AG04450 (cell line): ENCODE data around the gene RILP. TPM values are rescaled to one million over a fixed set of nuclear protein-coding genes. Genes with fewer than 3 reads are reported as not detected.

Source experiments
- CTCF ChIA-PET: fragments of 300-600, 350-600 bp; formaldehyde crosslinking; extraction: SDS; loops from one replicate; lab custom pipeline; 2022; ENCODE audit warnings: antibody characterized with exemption, inconsistent platforms; lab: Charles Lee
- POLR2A ChIA-PET: fragments of 350-600 bp; formaldehyde crosslinking; extraction: SDS; loops from one replicate; lab custom pipeline; 2021; ENCODE audit warnings: antibody characterized with exemption, inconsistent platforms; lab: Yijun Ruan, JAX
- DNase-seq: peaks from one replicate; pipeline ENCODE4 v3.0.0-alpha.2; 2011; ENCODE audit warnings: low read depth, low spot score
- H3K27ac ChIP-seq: one replicate; pipeline ENCODE4 v1.5.1; 2012; ENCODE audit warnings: low read depth, low read length, control low read depth
- H3K27me3 ChIP-seq: one replicate; pipeline ENCODE4 v1.6.0; 2012; ENCODE audit warnings: low read length; ENCODE audit not compliant: control insufficient read depth, insufficient read depth
- H3K4me3 ChIP-seq: 2 replicates; pipeline ENCODE4 v1.5.1; 2011; ENCODE audit warnings: mild to moderate bottlenecking, low read depth, low read length, control low read depth
- H3K9me3 ChIP-seq: 2 replicates; pipeline ENCODE4 v1.5.1; 2012; ENCODE audit warnings: low read length; ENCODE audit not compliant: control insufficient read depth, insufficient read depth
- CTCF ChIP-seq: IDR thresholded peaks from 2 replicates; pipeline ENCODE4 v1.5.1; 2011; ENCODE audit warnings: low read depth, low read length, control low read depth, inconsistent platforms
- polyA plus RNA-seq: library from polyadenylated mRNA; depleted of rRNA; stranded (reverse); fragments of >200 nt; gene quantifications from 2 replicates; pipeline ENCODE4 v1.2.3, GENCODE V29; 2011

Gene RILP
- polyA plus RNA-seq, 1 experiment, result 5.8 TPM

DNA sequence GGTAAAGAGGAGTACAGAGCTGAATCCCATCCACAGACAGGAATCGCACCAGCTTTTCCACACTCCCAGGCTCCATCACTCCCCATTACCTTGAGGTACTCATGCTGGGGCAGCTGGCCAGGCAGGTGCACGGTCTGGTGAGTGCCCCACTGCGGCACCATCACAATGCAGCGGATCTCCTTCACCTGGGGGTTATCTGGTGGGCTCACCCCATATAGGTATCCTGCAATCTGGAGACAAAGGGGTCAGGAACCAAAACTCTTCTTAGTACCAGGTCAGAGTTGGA is 1.8 kb upstream of the RILP start:
- H3K9me3 ChIP-seq, result no peaks in the 10 kb centered on the region
- no peaks in the 10 kb centered on the region for H3K27me3 ChIP-seq
- H3K27ac ChIP-seq, result peak overlapping the region; percentile 25
- no peak for TF ChIP-seq CTCF
- CTCF ChIA-PET, result interaction anchor here (1.0 to 1.2 kb wide), 2 partner anchors 77 to 132 kb away, joined by 4 to 5 read pairs; no protein-coding TSS in a partner anchor
- no peak for DNase-seq
- H3K4me3 ChIP-seq, result no peak overlapping the region
- POLR2A ChIA-PET, result interaction anchor here (1.0 to 4.5 kb wide), 2 partner anchors 18 to 64 kb away, joined by 4 to 48 read pairs; no protein-coding TSS in a partner anchor

GRCh38 chr17:1650731-1651558 is 1.3 kb upstream of the RILP start:
- no peaks in the 10 kb centered on the region for H3K9me3 ChIP-seq
- H3K27ac ChIP-seq, result peak overlapping the region; percentile 31
- DNase-seq, result no peak
- ChIA-PET CTCF (interaction anchor here (1.0 to 1.2 kb wide), 2 partner anchors 77 to 133 kb away, joined by 4 to 5 read pairs; no protein-coding TSS in a partner anchor), POLR2A (interaction anchor here (0.6 to 4.5 kb wide), 4 partner anchors 18 to 132 kb away, joined by 3 to 48 read pairs (median 14); no protein-coding TSS in a partner anchor)
- no peak for TF ChIP-seq CTCF
- H3K4me3 ChIP-seq, result no peak overlapping the region
- no peaks in the 10 kb centered on the region for H3K27me3 ChIP-seq

DNA sequence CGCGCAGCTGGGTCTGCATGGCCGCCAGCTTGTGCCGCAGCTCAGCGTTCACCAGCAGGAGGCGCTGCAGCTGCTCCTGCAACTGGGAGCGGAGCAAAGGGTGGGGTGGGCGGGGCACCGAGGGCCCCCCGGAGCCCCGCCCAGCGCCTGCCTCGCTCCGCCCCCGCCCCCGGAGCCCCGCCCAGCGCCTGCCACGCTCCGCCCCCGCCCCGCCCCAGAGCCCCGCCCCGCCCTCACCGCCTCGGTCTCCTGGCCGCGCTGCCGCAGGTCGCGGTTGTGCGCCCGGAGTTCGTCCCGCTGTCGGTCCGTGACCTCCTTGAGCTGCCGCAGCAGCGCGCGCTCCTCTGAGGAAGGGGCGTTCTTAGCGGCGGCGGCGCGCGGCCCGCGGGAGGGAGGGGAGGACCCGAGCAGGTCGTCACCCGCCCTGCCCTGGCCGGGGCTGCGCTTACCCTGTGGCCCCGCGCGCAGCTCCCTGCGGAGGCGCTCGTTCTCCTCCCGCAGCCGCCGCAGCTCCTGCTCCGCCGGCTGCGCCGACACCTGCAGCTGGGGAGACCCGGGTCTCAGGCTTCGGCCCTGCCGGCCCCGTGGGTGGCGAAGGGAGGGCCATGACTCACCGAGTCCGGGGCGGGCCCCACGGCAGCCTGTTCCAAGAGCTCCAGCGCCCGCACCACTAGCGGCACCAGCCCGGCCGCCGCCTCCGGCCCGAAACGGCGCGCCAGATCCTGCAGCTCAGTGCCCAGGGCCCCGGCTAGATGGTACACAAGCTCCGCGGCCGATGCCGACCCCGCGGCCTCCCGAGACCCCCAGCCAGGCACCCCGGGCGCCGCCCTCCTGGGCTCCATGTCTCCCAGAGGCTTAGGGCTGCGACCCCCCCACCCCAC is 463 bp downstream of the RILP start:
- no peaks in the 10 kb centered on the region for H3K27me3 ChIP-seq
- H3K4me3 ChIP-seq, result peak overlapping the region; percentile 63
- DNase-seq, result peak; percentile 93
- TF ChIP-seq CTCF, result peak; percentile 78; the same call in 1 of the 2 replicates
- peak overlapping the region; percentile 57 for H3K27ac ChIP-seq
- H3K9me3 ChIP-seq, result no peaks in the 10 kb centered on the region
- POLR2A ChIA-PET, result interaction anchor here (0.6 to 4.5 kb wide), 9 partner anchors 11 to 264 kb away, joined by 3 to 48 read pairs (median 6); partner anchors contain the start of gene PRPF8
- CTCF ChIA-PET, result interaction anchor here (0.6 to 3.8 kb wide), 26 partner anchors 9 to 420 kb away, joined by 3 to 71 read pairs (median 4); partner anchors contain the start of gene SERPINF1

DNA sequence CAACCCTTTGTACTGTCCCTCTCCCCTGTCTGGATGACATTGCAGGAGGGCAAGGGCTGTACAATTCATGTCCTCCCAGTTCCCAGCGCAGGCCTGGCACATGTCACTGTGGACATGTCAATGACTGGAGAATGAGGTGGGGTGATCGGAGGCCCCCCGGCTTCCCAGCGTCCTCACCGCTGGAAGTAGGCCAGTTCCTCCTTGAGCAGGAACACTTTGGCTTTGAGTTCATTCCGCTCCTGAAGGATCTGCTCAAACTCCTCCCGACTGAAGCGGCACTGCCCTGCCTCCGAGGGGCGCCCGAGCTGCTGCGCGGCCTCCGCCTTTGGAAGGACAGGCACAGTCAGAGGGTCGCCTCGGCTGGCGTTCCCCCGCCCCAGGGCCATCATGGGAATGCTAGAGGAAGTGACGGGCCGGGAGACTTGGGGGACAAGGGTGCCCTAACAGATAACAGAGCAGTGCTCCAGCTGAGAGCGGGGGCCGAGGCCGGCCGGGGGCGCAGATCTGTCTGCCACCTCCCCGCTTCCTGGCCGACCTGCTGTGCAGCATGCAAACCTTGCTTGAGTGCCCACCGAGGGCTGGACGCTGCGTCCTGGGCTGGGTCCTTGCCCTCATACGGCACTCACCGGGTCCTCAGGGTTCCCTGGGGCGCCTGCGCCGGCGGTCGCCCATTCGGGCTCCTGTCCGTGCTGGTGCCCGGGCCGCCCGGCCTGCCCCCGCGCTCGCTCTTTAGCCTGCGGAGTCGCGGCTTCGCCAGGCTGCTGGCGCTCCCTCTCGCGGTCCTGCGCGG is 1.3 kb downstream of the RILP start:
- ChIA-PET CTCF (interaction anchor here (0.6 to 3.8 kb wide), 18 partner anchors 10 to 189 kb away, joined by 3 to 71 read pairs (median 5); partner anchors contain the start of gene SERPINF1), POLR2A (interaction anchor here (0.6 to 4.5 kb wide), 7 partner anchors 19 to 265 kb away, joined by 3 to 48 read pairs (median 8); partner anchors contain the start of gene PRPF8)
- no peak; the same call in 1 of the 2 replicates for TF ChIP-seq CTCF
- H3K9me3 ChIP-seq, result no peaks in the 10 kb centered on the region
- no peaks in the 10 kb centered on the region for H3K27me3 ChIP-seq
- peak overlapping the region; percentile 59 for H3K4me3 ChIP-seq
- no peak for DNase-seq
- H3K27ac ChIP-seq, result peak overlapping the region; percentile 57
